Activated CD4-positive, alpha-beta memory T cell treated with anti-CD3 and anti-CD28 coated beads, Interleukin-2, amount 10 ng/mL, durations not matched to agents 7 days and 5 days (primary cell): ENCODE measurements around the gene PRPF6. TPM values are rescaled to one million over a fixed set of nuclear protein-coding genes. Genes with fewer than 3 reads are reported as not detected.
"Not testable (repeated sequence)": the region's sequence is repeated elsewhere in the genome, so short reads cannot be mapped to it uniquely, and the experiment has no call there.

Experiments used
- CTCF ChIA-PET: fragments of 350-600 bp; sonication (Branson Sonifier 250); formaldehyde crosslinking; loops from one replicate; lab custom pipeline; 2021; ENCODE audit warnings: antibody characterized with exemption, inconsistent platforms; lab: Charles Lee
- POLR2A ChIA-PET: fragments of 350-600 bp; sonication (Branson Sonifier 250); formaldehyde crosslinking; loops from one replicate; lab custom pipeline; 2021; ENCODE audit warnings: antibody characterized with exemption; lab: Charles Lee
- DNase-seq: peaks from one replicate; pipeline ENCODE4 v3.0.0-alpha.2; 2020
- H3K27ac Mint-ChIP-seq: one replicate; pipeline ENCODE4 v1.8.0; 2021; ENCODE audit warnings: mild to moderate bottlenecking, mixed read lengths
- H3K27me3 Mint-ChIP-seq: one replicate; pipeline ENCODE4 v1.8.0; 2021; ENCODE audit warnings: mixed read lengths
- H3K36me3 Mint-ChIP-seq: one replicate; pipeline ENCODE4 v1.8.0; 2021; ENCODE audit warnings: low read depth, mixed read lengths
- H3K4me1 Mint-ChIP-seq: one replicate; pipeline ENCODE4 v1.8.0; 2021; ENCODE audit warnings: mixed read lengths
- H3K4me3 Mint-ChIP-seq: one replicate; pipeline ENCODE4 v1.8.0; 2021; ENCODE audit warnings: mild to moderate bottlenecking, mixed read lengths
- H3K9me3 Mint-ChIP-seq: one replicate; pipeline ENCODE4 v1.8.0; 2021; ENCODE audit warnings: mixed read lengths
- total RNA-seq, 2 experiments: library from RNA; stranded (reverse); gene quantifications; one replicate each; pipeline ENCODE4 v1.2.3, GENCODE V29; 2021

The PRPF6 gene
- total RNA-seq, 2 experiments from 2014 or later, result 58.4 to 60.4 TPM

DNA sequence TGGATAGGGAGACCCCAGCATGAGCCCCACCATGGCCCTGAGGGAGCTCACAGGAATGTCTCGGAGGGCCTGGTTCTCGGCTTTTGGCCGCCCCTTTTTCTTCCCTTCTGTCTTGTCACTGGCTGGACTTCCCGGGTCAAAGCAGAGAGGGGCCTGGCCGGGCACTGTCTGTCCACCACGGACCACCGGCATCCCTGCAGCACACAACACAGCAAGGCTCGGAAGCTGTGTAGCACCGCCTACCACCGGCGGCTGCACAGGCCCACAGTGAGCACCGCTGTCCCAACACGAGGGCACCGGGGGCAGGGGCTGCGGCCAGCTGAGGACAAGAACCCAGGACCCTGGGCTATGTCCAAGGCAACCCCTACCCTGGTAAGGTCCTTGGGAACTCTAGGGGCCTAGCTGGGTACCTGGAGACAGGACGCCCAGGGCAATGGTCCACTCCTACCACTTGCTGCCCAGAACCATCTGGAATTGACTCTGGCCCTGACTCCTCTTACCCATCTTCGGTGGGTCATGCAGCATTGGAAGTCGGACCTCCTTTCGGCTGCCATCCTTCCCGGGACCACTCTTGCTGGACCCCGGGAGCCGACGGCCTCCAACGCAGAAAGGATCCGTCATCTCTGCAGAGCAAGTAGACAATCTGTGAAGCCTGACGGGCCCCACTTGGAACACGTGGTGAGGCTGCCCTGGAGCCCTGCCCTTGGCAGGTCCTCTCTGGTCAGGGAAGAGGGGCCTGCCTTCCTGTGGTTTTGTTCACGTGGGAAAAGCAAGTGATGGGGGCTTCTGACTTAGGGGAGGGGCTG, 13.4 kb upstream of the PRPF6 start:
- H3K27me3 Mint-ChIP-seq, result no peaks in the 10 kb centered on the region
- no peaks in the 10 kb centered on the region for H3K9me3 Mint-ChIP-seq
- POLR2A ChIA-PET, result interaction anchor here (0.6 to 2.1 kb wide), 6 partner anchors 10 to 447 kb away, joined by 3 to 9 read pairs (median 4); partner anchors contain the start of genes PPDPF and PRPF6
- H3K27ac Mint-ChIP-seq, result no peak overlapping the region
- CTCF ChIA-PET, result no interaction called here
- DNase-seq, result no peak
- H3K4me1 Mint-ChIP-seq, result peaks cover 11% of the 10 kb centered on the region
- peak overlapping the region; percentile 78 for H3K4me3 Mint-ChIP-seq
- peaks cover 3% of the 10 kb centered on the region for H3K36me3 Mint-ChIP-seq

DNA sequence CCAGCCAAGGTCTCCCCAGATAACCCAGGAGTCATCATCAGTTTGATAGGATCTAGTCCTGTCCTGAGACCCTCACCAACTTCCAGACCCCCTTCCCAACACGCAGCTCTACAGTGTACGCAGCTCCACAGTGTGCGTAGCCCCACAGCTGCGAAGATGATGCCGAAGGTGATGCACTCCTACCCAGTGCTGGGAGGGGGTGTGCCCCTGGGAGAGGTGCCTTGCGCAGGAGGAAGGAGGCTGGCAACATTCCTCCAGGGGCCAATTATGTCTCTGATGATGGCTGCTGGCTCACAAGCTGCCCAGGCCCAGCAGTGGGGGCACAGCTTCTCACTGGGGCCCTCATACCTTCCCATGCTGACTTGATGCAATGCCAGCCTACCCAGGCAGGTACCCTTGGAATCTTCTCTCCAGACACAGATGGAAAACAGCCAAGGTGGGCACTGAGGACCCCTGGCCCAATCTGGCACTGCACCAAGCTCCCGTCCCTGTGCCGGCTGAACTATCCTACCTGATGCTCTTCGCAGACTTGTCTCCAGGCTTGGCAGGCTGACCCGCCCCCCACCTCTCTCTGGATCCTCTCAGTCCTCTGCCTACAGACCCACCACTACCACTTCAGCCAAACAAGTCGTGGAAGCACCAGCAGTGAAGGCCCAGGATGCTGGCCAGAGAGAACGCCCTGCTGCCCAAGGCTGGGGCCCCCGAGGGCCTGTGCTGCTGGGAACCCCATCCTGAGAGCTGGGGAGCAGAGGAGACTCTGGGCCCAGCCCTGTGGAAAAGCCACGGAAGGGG, 12.6 kb upstream of the PRPF6 start:
- POLR2A ChIA-PET, result interaction anchor here (0.6 to 2.1 kb wide), 7 partner anchors 9 to 260 kb away, joined by 3 to 9 read pairs (median 4); partner anchors contain the start of genes ARFRP1, PRPF6 and ZGPAT
- no peaks in the 10 kb centered on the region for H3K27me3 Mint-ChIP-seq
- peak overlapping the region; percentile 76 for H3K27ac Mint-ChIP-seq
- CTCF ChIA-PET, result no interaction called here
- H3K4me1 Mint-ChIP-seq, result peaks cover 15% of the 10 kb centered on the region
- H3K9me3 Mint-ChIP-seq, result no peaks in the 10 kb centered on the region
- H3K4me3 Mint-ChIP-seq, result peak overlapping the region; percentile 78
- no peak for DNase-seq
- H3K36me3 Mint-ChIP-seq, result peaks cover 3% of the 10 kb centered on the region

DNA sequence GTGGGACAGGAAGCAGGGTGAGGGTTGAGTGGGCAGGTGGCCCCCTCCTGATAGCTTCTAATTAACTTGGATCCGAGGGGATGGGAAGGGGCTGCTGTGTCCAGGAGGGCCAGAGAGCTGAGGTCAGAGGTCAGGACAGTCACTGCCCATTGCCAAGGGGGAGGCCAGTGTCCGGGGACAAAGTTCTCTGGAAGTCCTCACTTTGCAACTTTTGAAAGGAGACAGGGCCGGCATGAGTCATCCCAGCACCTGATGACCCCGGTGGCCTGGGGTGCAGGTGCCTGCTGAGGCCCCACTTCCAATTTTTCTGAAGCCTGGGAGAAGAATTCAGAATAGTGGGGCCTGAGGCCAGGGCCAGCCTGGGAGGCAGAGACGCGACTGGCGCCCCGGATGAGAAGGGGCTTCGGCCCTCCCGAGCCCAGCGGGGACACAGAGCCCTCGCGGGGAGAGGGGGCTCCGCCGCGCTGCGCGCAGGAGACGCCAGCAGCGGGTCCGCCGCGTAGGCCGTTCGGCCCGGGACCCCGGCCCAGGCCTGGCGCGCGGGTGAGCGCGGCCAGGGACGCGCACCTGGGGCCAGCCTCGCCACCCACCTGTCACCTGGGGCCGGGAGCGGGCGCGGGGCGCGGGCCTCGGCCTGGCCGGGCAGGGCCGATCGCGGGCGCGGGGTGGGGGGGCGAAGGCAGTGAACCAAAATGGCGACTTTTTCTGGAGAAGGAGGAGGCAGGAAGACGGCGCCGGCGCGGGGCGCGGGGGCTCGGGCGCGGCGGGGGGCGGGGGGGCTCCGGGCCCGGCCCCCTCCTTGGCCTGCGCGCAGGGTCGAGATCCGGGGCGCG, 11.8 kb upstream of the PRPF6 start:
- H3K27ac Mint-ChIP-seq, result peak overlapping the region; percentile 76
- H3K27me3 Mint-ChIP-seq, result no peaks in the 10 kb centered on the region
- H3K4me3 Mint-ChIP-seq, result peak overlapping the region; percentile 78
- H3K36me3 Mint-ChIP-seq, result peaks cover 6% of the 10 kb centered on the region
- no peak for DNase-seq
- H3K4me1 Mint-ChIP-seq, result peaks cover 20% of the 10 kb centered on the region
- no peaks in the 10 kb centered on the region for H3K9me3 Mint-ChIP-seq
- ChIA-PET CTCF (no interaction called here), POLR2A (interaction anchor here (0.7 to 2.1 kb wide), 6 partner anchors 9 to 261 kb away, joined by 3 to 9 read pairs (median 4); partner anchors contain the start of genes ARFRP1, PRPF6 and ZGPAT)

GRCh38 chr20:63969838-63970713, 10.9 kb upstream of the PRPF6 start, which contains the start of gene ZNF512B:
TSS of gene ZNF512B (minus strand) at chr20:63969930. CDS start at chr20:63967950, 1,980 bp downstream.
- H3K4me1 Mint-ChIP-seq, result peaks cover 24% of the 10 kb centered on the region
- CTCF ChIA-PET, result no interaction called here
- no peaks in the 10 kb centered on the region for H3K27me3 Mint-ChIP-seq
- DNase-seq, result peak; percentile 66
- no peaks in the 10 kb centered on the region for H3K9me3 Mint-ChIP-seq
- peak within 1 kb of the TSS; percentile 78 for H3K4me3 Mint-ChIP-seq
- peaks cover 10% of the 10 kb centered on the region for H3K36me3 Mint-ChIP-seq
- POLR2A ChIA-PET, result interaction anchor here (0.7 to 1.4 kb wide), 2 partner anchors 9 to 10 kb away, joined by 3 read pairs; no protein-coding TSS in a partner anchor
- peak within 1 kb of the TSS; percentile 76 for H3K27ac Mint-ChIP-seq

DNA sequence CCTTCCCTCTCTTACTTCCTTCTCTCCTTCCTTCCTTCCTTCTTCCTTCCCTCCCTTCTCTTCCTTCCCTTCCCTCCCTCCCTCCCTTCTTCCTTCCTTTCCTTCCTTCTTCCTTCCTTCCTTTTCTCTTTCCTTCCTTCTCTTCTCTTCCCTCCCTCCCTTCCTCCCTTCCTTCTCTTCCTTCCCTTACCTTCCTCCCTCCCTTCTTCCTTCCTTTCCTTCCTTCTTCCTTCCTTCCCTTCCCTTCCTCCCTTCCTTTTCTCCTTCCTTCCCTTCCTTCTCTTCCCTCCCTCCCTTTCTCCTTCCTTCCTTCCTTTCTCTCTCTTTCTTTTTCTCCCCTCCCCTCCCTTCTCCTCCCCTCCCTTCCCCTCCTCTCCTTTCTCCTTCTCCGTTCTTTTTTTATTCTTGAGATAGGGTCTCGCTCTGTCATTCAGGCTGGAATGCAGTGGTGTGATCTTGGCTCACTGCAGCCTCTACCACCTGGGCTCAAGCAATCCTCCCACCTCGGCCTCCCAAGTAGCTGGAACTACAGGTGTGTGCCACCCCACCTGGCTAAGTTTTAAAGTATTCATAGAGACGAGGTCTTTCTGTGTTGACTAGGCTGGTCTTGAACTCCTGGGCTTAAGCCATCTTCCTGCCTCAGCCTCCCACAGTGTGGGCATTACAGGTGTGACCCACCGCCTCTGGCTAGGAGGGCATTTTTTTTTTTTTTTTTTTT, 10.1 kb upstream of the PRPF6 start:
- peaks cover 25% of the 10 kb centered on the region for H3K4me1 Mint-ChIP-seq
- DNase-seq, result no peak
- peaks cover 10% of the 10 kb centered on the region for H3K36me3 Mint-ChIP-seq
- H3K27me3 Mint-ChIP-seq, result no peaks in the 10 kb centered on the region
- ChIA-PET POLR2A (interaction anchor here (0.7 to 1.4 kb wide), 2 partner anchors 10 kb away, joined by 3 read pairs; no protein-coding TSS in a partner anchor), CTCF (interaction anchor here (1.4 kb wide), 1 partner anchor 185 kb away, joined by 6 read pairs; no protein-coding TSS in a partner anchor)
- no peaks in the 10 kb centered on the region for H3K9me3 Mint-ChIP-seq
- peak overlapping the region; percentile 53 for H3K4me3 Mint-ChIP-seq
- H3K27ac Mint-ChIP-seq, result peak overlapping the region; percentile 26

- POLR2A ChIA-PET, result not testable (repeated sequence)
- CTCF ChIA-PET, result interaction anchor here (0.7 to 4.3 kb wide), 3 partner anchors 66 to 186 kb away, joined by 3 to 19 read pairs (median 6); no protein-coding TSS in a partner anchor
Observed at GRCh38 chr20:63971960-63972311, 9.0 kb upstream of the PRPF6 start.

GRCh38 chr20:63972312-63973159, 8.4 kb upstream of the PRPF6 start:
- CTCF ChIA-PET, result interaction anchor here (0.7 to 4.3 kb wide), 5 partner anchors 65 to 434 kb away, joined by 3 to 19 read pairs (median 10); partner anchors contain the start of genes PTK6 and TPD52L2
- peaks cover 19% of the 10 kb centered on the region for H3K36me3 Mint-ChIP-seq
- POLR2A ChIA-PET, result interaction anchor here (1.5 kb wide), 1 partner anchor 76 kb away, joined by 3 read pairs; no protein-coding TSS in a partner anchor
- DNase-seq, result no peak
- H3K27ac Mint-ChIP-seq, result peak overlapping the region; percentile 10
- peaks cover 41% of the 10 kb centered on the region for H3K4me1 Mint-ChIP-seq
- H3K27me3 Mint-ChIP-seq, result no peaks in the 10 kb centered on the region
- H3K4me3 Mint-ChIP-seq, result no peak overlapping the region
- H3K9me3 Mint-ChIP-seq, result no peaks in the 10 kb centered on the region

More at GRCh38 chr20:63971960-63972311, 9.0 kb upstream of the PRPF6 start:
- not testable (repeated sequence) for H3K27me3 Mint-ChIP-seq, H3K27ac Mint-ChIP-seq, H3K9me3 Mint-ChIP-seq, DNase-seq, H3K4me3 Mint-ChIP-seq
- Mint-ChIP-seq H3K36me3 (peaks cover 19% of the 10 kb centered on the region), H3K4me1 (peaks cover 35% of the 10 kb centered on the region)

DNA sequence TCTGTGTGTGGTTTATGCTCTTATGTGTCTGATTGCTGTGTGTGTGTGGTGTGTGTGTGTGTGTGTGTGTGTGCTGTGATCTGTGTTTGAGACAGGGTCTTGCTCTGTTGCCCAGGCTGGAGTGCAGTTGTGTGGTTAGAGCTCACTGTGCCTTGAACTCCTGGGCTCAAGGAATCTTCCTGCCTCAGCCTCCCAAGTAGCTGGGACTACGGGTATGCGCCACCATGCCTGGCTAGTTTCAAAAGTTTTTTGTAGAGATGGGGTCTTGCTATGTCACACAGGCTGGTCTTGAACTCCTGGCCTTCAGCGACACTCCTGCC, 7.8 kb upstream of the PRPF6 start:
- POLR2A ChIA-PET, result interaction anchor here (1.0 to 1.5 kb wide), 2 partner anchors 66 to 77 kb away, joined by 3 read pairs; no protein-coding TSS in a partner anchor
- DNase-seq, result no peak
- Mint-ChIP-seq H3K4me1 (peaks cover 46% of the 10 kb centered on the region), H3K4me3 (no peak overlapping the region), H3K27ac (no peak overlapping the region), H3K36me3 (peaks cover 19% of the 10 kb centered on the region), H3K9me3 (no peaks in the 10 kb centered on the region), H3K27me3 (no peaks in the 10 kb centered on the region)
- CTCF ChIA-PET, result interaction anchor here (1.1 to 4.3 kb wide), 11 partner anchors 12 to 435 kb away, joined by 3 to 19 read pairs (median 7); partner anchors contain the start of genes ARFRP1, PTK6, TCEA2 and TPD52L2

DNA sequence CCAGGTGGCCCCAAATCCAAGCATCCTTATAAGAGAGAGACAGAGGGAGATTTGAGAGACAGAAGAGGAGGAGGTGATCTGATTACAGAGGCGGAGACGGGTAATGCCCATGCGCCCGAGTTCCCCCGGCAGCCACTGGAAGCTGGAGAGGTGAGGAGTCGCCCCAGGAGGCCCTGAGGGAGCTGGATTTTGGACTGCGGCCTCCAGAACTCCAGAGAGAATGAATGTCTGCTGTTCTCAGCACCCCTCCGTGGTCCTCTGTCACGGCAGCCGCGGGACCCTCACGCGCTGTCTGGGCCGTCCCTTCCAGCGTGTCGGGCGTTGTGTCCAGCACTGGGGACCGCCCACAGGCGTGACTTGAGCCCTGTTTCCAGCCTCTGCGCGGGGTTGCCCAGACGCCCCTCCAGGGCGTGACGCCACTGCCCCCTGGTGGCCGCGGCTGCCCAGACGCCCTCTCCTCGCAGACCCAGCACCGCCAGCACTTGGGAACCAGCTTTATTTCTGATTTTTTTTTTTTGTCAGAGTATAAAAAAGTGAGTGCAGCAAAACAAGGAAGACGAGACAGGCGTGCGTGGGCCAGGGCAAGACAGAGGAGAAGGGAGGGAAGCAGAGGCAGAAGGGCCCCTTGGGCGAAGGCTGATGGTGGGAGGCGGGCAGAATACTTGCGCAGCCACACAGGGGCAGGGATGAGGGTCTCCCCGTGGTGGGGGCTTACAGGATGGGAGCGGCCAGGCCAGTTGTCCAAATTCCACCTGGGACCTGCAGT, 7.1 kb upstream of the PRPF6 start:
- Mint-ChIP-seq H3K36me3 (peaks cover 19% of the 10 kb centered on the region), H3K27me3 (no peaks in the 10 kb centered on the region), H3K4me3 (no peak overlapping the region), H3K27ac (no peak overlapping the region), H3K9me3 (no peaks in the 10 kb centered on the region), H3K4me1 (peaks cover 44% of the 10 kb centered on the region)
- ChIA-PET POLR2A (interaction anchor here (1.0 to 1.5 kb wide), 2 partner anchors 65 to 78 kb away, joined by 3 read pairs; no protein-coding TSS in a partner anchor), CTCF (interaction anchor here (0.7 to 4.3 kb wide), 16 partner anchors 13 to 436 kb away, joined by 3 to 19 read pairs (median 4); partner anchors contain the start of genes ARFRP1, PTK6, TCEA2 and TPD52L2)
- peak; percentile 79 for DNase-seq
